HG03565 (cell line): ENCODE data around the gene ITCH.
"Not testable (repeated sequence)": the region's sequence is repeated elsewhere in the genome, so short reads cannot be mapped to it uniquely, and the experiment has no call there.

Source experiments
- ATAC-seq: cut with Tn5 transposase; IDR thresholded peaks from one replicate; pipeline ENCODE4 v1.9.1; 2021; ENCODE audit warnings: mild to moderate bottlenecking, moderate library complexity; ENCODE audit not compliant: unreplicated experiment

ITCH gene

GRCh38 chr20:34497596-34497995, 134.5 kb downstream of the ITCH start:
- ATAC-seq, result not testable (repeated sequence)

GRCh38 chr20:34500823-34501222, 137.8 kb downstream of the ITCH start:
- no peak for ATAC-seq

- ATAC-seq, result no peak
Measured at GRCh38 chr20:34506480-34506879, 143.4 kb downstream of the ITCH start.

- ATAC-seq, result no peak
Measured at GRCh38 chr20:34507702-34508413, 144.8 kb downstream of the ITCH start.

- ATAC-seq, result no peak
Measured at GRCh38 chr20:34510575-34510974, 147.5 kb downstream of the ITCH start.

GRCh38 chr20:34511891-34512265, 148.8 kb downstream of the ITCH start:
- ATAC-seq, result no peak

- no peak for ATAC-seq
Measured at GRCh38 chr20:34512266-34512954, 149.3 kb downstream of the ITCH start.

GRCh38 chr20:34512955-34513419, 149.9 kb downstream of the ITCH start:
- ATAC-seq, result no peak

GRCh38 chr20:34514034-34514433, 151.0 kb downstream of the ITCH start:
- ATAC-seq, result not testable (repeated sequence)

GRCh38 chr20:34514897-34515483, 151.9 kb downstream of the ITCH start:
- ATAC-seq, result no peak

GRCh38 chr20:34515484-34516246, 152.6 kb downstream of the ITCH start:
- ATAC-seq, result peak; percentile 34

- ATAC-seq, result peak; percentile 56
Measured at GRCh38 chr20:34516247-34517113, 153.4 kb downstream of the ITCH start, which contains the start of gene DYNLRB1. Gene DYNLRB1, plus strand, starts transcription at chr20:34516422. Its CDS starts 37 bp downstream, at chr20:34516459.

- ATAC-seq, result no peak
Measured at GRCh38 chr20:34517114-34517505, 154.0 kb downstream of the ITCH start.

GRCh38 chr20:34518863-34519262, 155.8 kb downstream of the ITCH start:
- ATAC-seq, result not testable (repeated sequence)

GRCh38 chr20:34519841-34520240, 156.8 kb downstream of the ITCH start:
- not testable (repeated sequence) for ATAC-seq

- ATAC-seq, result no peak
Measured at GRCh38 chr20:34522969-34523871, 160.1 kb downstream of the ITCH start.

- ATAC-seq, result no peak
Measured at GRCh38 chr20:34524426-34524825, 161.4 kb downstream of the ITCH start.

GRCh38 chr20:34525342-34525708, 162.3 kb downstream of the ITCH start:
- ATAC-seq, result no peak

- ATAC-seq, result no peak
Measured at GRCh38 chr20:34525709-34526416, 162.8 kb downstream of the ITCH start.
